Measurements from ENCODE around the gene LRIT2. TPM values are rescaled to one million over a fixed set of nuclear protein-coding genes. Genes with fewer than 3 reads are reported as not detected.

The LRIT2 gene
- total and polyA plus RNA-seq, 4 donors: 0.24 to 0.33 TPM; not detected in 2

DNA sequence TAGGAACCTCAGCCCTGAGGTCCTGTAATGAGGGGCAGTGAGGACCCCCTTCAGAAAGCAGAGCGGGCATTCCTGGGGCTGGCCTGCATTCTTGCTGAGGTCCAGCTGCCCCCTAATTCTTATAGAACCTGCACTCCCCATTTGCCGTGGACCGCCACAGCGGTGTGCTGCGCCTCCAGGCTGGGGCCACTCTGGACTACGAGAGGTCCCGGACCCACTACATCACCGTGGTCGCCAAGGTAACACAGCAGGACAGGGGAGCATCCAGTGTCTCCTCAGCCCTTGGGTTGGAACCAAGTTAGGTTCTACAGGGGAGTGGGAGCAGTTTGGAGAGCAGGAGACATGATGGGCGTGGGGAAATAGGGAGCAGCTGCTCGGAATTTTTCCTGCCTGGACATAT lies 23.7 kb downstream of the LRIT2 start:
- no peak overlapping the region for H3K27ac ChIP-seq (ENCODE audit: low read depth, low read length)
- H3K4me1 ChIP-seq (ENCODE audit: control insufficient read depth, insufficient read depth, low read length): peaks cover 11% of the 10 kb centered on the region
- DNase-seq (ENCODE audit: low read depth in 4 of 6, low spot score in 6 of 6): no peak
- no peaks in the 10 kb centered on the region for H3K9me3 ChIP-seq (ENCODE audit: control insufficient read depth, insufficient read depth, low read length)
- H3K36me3 ChIP-seq (ENCODE audit: control insufficient read depth, insufficient read depth, low read length): peaks cover 2% of the 10 kb centered on the region
- 70% methylated on average over 10 of the region's 11 CpGs for WGBS (ENCODE audit: insufficient coverage)
- H3K27me3 ChIP-seq (ENCODE audit: control insufficient read depth, insufficient read depth, low read length): no peaks in the 10 kb centered on the region
- H3K4me3 ChIP-seq (ENCODE audit: low read depth, low read length): no peak overlapping the region

GRCh38 chr10:84201244-84201606 lies 24.1 kb downstream of the LRIT2 start:
- peaks cover 2% of the 10 kb centered on the region for H3K36me3 ChIP-seq (ENCODE audit: control insufficient read depth, insufficient read depth, low read length)
- DNase-seq (ENCODE audit: low read depth in 4 of 6, low spot score in 6 of 6): no peak
- peaks cover under 1% of the 10 kb centered on the region for H3K27me3 ChIP-seq (ENCODE audit: control insufficient read depth, insufficient read depth, low read length)
- no peaks in the 10 kb centered on the region for H3K9me3 ChIP-seq (ENCODE audit: control insufficient read depth, insufficient read depth, low read length)
- WGBS (ENCODE audit: insufficient coverage): 67% methylated on average over 3 of the region's 6 CpGs
- H3K4me3 ChIP-seq (ENCODE audit: low read depth, low read length): no peak overlapping the region
- no peak overlapping the region for H3K27ac ChIP-seq (ENCODE audit: low read depth, low read length)
- H3K4me1 ChIP-seq (ENCODE audit: control insufficient read depth, insufficient read depth, low read length): peaks cover 15% of the 10 kb centered on the region

DNA sequence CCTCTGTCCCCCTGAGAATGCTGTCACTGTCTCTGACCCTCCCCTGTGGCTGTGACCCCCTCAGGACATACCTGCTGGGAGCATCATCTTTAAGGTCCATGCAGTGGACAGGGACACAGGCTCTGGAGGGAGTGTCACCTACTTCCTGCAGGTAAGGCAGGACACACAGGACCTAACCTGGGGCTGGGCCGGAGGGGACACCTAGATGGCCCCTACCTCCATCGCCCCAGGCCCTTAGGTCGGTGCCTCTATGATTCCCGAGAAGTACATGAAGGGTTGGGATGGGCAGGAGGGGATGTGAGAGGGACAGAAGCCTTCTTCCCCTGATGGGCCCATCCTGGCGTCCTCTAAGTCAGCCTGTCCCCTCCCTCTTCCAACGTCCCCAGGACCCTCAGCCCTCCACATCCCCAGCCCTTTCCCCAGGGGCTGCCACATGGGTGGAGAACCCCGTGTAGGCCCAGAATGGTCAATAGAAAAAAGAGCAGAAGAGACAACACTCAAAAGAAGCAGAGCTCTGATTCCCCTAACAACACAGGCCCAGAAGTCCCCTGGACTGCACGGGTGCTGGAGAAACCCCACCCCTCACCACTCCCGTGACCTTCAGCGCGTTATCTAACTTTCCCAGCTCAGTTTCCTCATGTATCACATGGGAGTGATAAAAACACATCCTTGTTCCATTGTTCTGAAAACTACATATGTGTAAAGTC lies 24.7 kb downstream of the LRIT2 start:
- Histone ChIP-seq H3K27me3 (ENCODE audit: control insufficient read depth, insufficient read depth, low read length) (peaks cover 6% of the 10 kb centered on the region), H3K9me3 (ENCODE audit: control insufficient read depth, insufficient read depth, low read length) (no peaks in the 10 kb centered on the region), H3K36me3 (ENCODE audit: control insufficient read depth, insufficient read depth, low read length) (peaks cover 2% of the 10 kb centered on the region), H3K4me3 (ENCODE audit: low read depth, low read length) (no peak overlapping the region), H3K4me1 (ENCODE audit: control insufficient read depth, insufficient read depth, low read length) (peaks cover 20% of the 10 kb centered on the region), H3K27ac (ENCODE audit: low read depth, low read length) (no peak overlapping the region)
- 76% methylated on average over 6 of the region's 11 CpGs for WGBS (ENCODE audit: insufficient coverage)
- DNase-seq (ENCODE audit: low read depth in 4 of 6, low spot score in 6 of 6): no peak

DNA sequence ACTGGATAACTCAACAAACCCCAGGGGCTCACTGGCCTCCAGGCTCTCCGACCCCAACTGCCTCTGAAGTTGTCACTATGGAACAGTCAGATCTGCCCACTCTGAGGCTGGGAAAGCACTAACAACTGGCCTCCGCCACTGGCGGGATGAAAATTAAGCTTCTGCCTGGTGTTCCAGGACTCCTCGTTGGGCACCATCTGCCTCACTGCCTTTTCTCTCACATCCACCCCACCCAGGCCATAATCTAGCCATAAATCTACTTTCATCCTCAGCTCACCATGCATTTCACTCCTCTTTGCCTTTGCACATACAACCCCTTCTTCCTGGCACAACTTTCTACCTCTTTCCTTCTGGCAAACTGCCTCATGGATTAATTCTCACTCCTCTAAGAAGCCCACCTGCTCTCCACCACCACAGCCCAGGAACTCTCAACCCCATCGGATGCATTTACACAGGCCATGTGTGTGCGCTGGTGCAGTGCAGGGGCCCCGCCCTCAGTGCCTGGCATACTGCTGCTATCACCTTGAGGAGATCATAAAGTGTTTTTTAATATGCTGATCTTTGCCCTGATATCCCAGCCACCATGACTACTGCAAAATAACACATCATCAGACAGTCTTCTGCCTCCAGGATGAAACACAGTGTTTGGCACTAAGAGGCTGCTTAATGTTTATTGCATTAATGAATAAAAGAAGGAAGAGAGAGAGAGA lies 27.0 kb downstream of the LRIT2 start:
- no peaks in the 10 kb centered on the region for H3K9me3 ChIP-seq (ENCODE audit: control insufficient read depth, insufficient read depth, low read length)
- peaks cover 37% of the 10 kb centered on the region for H3K4me1 ChIP-seq (ENCODE audit: control insufficient read depth, insufficient read depth, low read length)
- peaks cover 2% of the 10 kb centered on the region for H3K36me3 ChIP-seq (ENCODE audit: control insufficient read depth, insufficient read depth, low read length)
- no peak overlapping the region for H3K27ac ChIP-seq (ENCODE audit: low read depth, low read length)
- DNase-seq (ENCODE audit: low read depth in 4 of 6, low spot score in 6 of 6): no peak
- H3K27me3 ChIP-seq (ENCODE audit: control insufficient read depth, insufficient read depth, low read length): peaks cover 27% of the 10 kb centered on the region
- WGBS (ENCODE audit: insufficient coverage): 74% methylated on average over 5 of the region's 7 CpGs
- no peak overlapping the region for H3K4me3 ChIP-seq (ENCODE audit: low read depth, low read length)

GRCh38 chr10:84197643-84198042 lies 27.7 kb downstream of the LRIT2 start:
- 94% methylated on average over 5 of the region's 5 CpGs for WGBS (ENCODE audit: insufficient coverage)
- peaks cover 32% of the 10 kb centered on the region for H3K27me3 ChIP-seq (ENCODE audit: control insufficient read depth, insufficient read depth, low read length)

GRCh38 chr10:84196941-84197340 lies 28.4 kb downstream of the LRIT2 start:
- Histone ChIP-seq H3K9me3 (ENCODE audit: control insufficient read depth, insufficient read depth, low read length) (no peaks in the 10 kb centered on the region), H3K27ac (ENCODE audit: low read depth, low read length) (no peak overlapping the region), H3K4me3 (ENCODE audit: low read depth, low read length) (no peak overlapping the region), H3K27me3 (ENCODE audit: control insufficient read depth, insufficient read depth, low read length) (peaks cover 34% of the 10 kb centered on the region), H3K4me1 (ENCODE audit: control insufficient read depth, insufficient read depth, low read length) (peaks cover 37% of the 10 kb centered on the region), H3K36me3 (ENCODE audit: control insufficient read depth, insufficient read depth, low read length) (peaks cover 2% of the 10 kb centered on the region)
- DNase-seq (ENCODE audit: low read depth in 4 of 6, low spot score in 6 of 6): peak in 2 of 6 donors; percentile 23 to 68
- WGBS (ENCODE audit: insufficient coverage): 39% methylated on average over 2 of the region's 5 CpGs

More at GRCh38 chr10:84197643-84198042, 27.7 kb downstream of the LRIT2 start:
- Histone ChIP-seq H3K36me3 (ENCODE audit: control insufficient read depth, insufficient read depth, low read length) (peaks cover 2% of the 10 kb centered on the region), H3K4me1 (ENCODE audit: control insufficient read depth, insufficient read depth, low read length) (peaks cover 37% of the 10 kb centered on the region), H3K4me3 (ENCODE audit: low read depth, low read length) (no peak overlapping the region), H3K27ac (ENCODE audit: low read depth, low read length) (no peak overlapping the region), H3K9me3 (ENCODE audit: control insufficient read depth, insufficient read depth, low read length) (no peaks in the 10 kb centered on the region)
- no peak for DNase-seq (ENCODE audit: low read depth in 4 of 6, low spot score in 6 of 6)

DNA sequence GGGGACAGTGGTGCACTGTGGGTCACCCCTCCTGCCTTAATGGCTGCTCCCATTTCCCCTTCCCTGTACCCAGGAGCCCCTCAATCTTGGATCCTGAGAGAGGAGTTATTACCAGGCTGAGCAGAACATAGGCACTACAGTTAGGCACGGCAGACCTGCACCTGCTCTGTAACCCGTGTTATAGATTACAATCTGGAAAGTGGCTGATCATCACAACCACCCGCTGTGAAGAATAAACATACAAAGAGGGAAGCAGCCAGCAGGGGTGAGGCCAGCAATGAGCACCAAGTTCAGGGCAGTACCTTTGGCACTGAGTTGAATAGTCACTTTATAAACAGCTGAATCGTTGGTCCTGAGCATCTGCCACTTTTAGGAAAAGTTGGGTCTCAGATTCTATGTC lies 29.3 kb downstream of the LRIT2 start:
- DNase-seq (ENCODE audit: low read depth in 4 of 6, low spot score in 6 of 6): no peak
- H3K27ac ChIP-seq (ENCODE audit: low read depth, low read length): no peak overlapping the region
- 39% methylated on average over 4 of the region's 4 CpGs for WGBS (ENCODE audit: insufficient coverage)
- H3K4me1 ChIP-seq (ENCODE audit: control insufficient read depth, insufficient read depth, low read length): peaks cover 37% of the 10 kb centered on the region
- H3K9me3 ChIP-seq (ENCODE audit: control insufficient read depth, insufficient read depth, low read length): no peaks in the 10 kb centered on the region
- H3K27me3 ChIP-seq (ENCODE audit: control insufficient read depth, insufficient read depth, low read length): peaks cover 34% of the 10 kb centered on the region
- H3K4me3 ChIP-seq (ENCODE audit: low read depth, low read length): no peak overlapping the region
- H3K36me3 ChIP-seq (ENCODE audit: control insufficient read depth, insufficient read depth, low read length): peaks cover 2% of the 10 kb centered on the region

- Histone ChIP-seq H3K9me3 (ENCODE audit: control insufficient read depth, insufficient read depth, low read length) (no peaks in the 10 kb centered on the region), H3K36me3 (ENCODE audit: control insufficient read depth, insufficient read depth, low read length) (peaks cover 2% of the 10 kb centered on the region), H3K27ac (ENCODE audit: low read depth, low read length) (no peak overlapping the region), H3K27me3 (ENCODE audit: control insufficient read depth, insufficient read depth, low read length) (peaks cover 34% of the 10 kb centered on the region), H3K4me3 (ENCODE audit: low read depth, low read length) (peak overlapping the region; percentile 21), H3K4me1 (ENCODE audit: control insufficient read depth, insufficient read depth, low read length) (peaks cover 37% of the 10 kb centered on the region)
- DNase-seq (ENCODE audit: low read depth in 4 of 6, low spot score in 6 of 6): no peak
- 17% methylated on average over 40 of the region's 43 CpGs for WGBS (ENCODE audit: insufficient coverage)
Observed at GRCh38 chr10:84195044-84195830, 30.1 kb downstream of the LRIT2 start.

GRCh38 chr10:84194424-84195043 lies 30.8 kb downstream of the LRIT2 start, which contains the start of gene CDHR1:
Gene CDHR1, plus strand, starts transcription at chr10:84194537. Its CDS starts 224 bp downstream, at chr10:84194761.
- peaks cover 34% of the 10 kb centered on the region for H3K27me3 ChIP-seq (ENCODE audit: control insufficient read depth, insufficient read depth, low read length)
- no peak within 1 kb of the TSS for H3K27ac ChIP-seq (ENCODE audit: low read depth, low read length)
- DNase-seq (ENCODE audit: low read depth in 4 of 6, low spot score in 6 of 6): peak in 3 of 6 donors; percentile 11 to 73 (median 67)
- peaks cover 37% of the 10 kb centered on the region for H3K4me1 ChIP-seq (ENCODE audit: control insufficient read depth, insufficient read depth, low read length)
- peaks cover 2% of the 10 kb centered on the region for H3K36me3 ChIP-seq (ENCODE audit: control insufficient read depth, insufficient read depth, low read length)
- H3K4me3 ChIP-seq (ENCODE audit: low read depth, low read length): peak within 1 kb of the TSS; percentile 21
- WGBS (ENCODE audit: insufficient coverage): under 1% methylated on average over 61 of the region's 61 CpGs
- no peaks in the 10 kb centered on the region for H3K9me3 ChIP-seq (ENCODE audit: control insufficient read depth, insufficient read depth, low read length)

Measured in spinal cord (tissue), 10 donors.